VCaP (cell line): Measurements from ENCODE around the gene MYL5.

ENCODE experiments used
- H3K27ac ChIP-seq: fragments of 450-650 bp; 2 replicates; pipeline ENCODE4 v1.5.1; 2017
- CTCF ChIP-seq: fragments of 450-650 bp; conservative IDR thresholded peaks from 2 replicates; pipeline ENCODE4 v1.5.1; 2017; ENCODE audit warnings: mild to moderate bottlenecking, moderate library complexity

Gene MYL5

DNA sequence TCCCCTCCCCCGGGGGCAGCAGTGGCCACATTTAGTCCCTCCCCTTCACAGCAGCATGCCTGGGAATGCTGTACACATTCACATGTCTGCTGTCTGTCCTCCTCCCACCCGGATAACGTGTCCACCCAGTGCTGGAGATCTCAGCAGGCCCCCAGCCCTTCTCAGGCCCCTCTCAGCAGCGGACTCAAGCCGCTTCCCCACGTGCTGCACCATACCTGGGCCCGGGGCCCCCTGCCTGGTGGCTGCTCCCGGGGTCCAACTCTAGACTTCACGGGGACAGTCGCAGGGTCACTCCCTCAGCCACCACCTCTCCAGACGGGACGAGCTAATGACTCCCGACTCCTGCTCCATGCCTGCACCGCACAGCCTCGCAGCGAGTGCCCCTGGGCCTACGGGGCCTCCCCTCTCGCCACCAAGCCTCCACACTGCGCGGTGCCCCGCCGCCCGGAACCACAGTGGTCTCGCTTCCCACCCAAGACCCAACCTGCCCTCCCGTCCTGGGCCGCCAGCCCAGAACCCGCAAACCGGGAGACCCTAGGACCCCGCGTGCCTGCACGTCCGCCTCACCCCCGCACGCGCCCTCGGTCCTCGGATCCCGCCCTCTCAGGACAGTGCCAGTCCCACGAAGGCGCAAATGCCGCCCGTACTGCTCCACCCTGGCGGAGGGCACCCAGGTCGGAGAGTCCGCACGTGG lies 30.0 kb downstream of the MYL5 start:
- no peak for TF ChIP-seq CTCF

DNA sequence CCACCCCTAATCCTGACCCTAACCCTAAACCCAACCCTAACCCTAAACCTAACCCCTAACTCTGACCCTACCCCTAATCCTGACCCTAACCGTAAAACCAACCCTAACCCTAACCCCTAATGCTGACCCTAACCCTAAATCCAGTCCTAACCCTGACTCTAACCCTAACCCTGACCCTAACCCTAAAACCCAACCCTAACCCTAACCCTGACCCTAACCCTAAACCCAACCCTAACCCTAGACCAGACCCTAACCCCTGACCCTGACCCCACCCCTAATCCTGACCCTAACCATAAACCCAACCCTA lies 30.6 kb downstream of the MYL5 start:
- no peak for TF ChIP-seq CTCF
- peak overlapping the region; percentile 87; the same call in 1 of the 2 replicates for H3K27ac ChIP-seq

More for the DNA sequence above, 30.0 kb downstream of the MYL5 start:
- no peak overlapping the region for H3K27ac ChIP-seq

DNA sequence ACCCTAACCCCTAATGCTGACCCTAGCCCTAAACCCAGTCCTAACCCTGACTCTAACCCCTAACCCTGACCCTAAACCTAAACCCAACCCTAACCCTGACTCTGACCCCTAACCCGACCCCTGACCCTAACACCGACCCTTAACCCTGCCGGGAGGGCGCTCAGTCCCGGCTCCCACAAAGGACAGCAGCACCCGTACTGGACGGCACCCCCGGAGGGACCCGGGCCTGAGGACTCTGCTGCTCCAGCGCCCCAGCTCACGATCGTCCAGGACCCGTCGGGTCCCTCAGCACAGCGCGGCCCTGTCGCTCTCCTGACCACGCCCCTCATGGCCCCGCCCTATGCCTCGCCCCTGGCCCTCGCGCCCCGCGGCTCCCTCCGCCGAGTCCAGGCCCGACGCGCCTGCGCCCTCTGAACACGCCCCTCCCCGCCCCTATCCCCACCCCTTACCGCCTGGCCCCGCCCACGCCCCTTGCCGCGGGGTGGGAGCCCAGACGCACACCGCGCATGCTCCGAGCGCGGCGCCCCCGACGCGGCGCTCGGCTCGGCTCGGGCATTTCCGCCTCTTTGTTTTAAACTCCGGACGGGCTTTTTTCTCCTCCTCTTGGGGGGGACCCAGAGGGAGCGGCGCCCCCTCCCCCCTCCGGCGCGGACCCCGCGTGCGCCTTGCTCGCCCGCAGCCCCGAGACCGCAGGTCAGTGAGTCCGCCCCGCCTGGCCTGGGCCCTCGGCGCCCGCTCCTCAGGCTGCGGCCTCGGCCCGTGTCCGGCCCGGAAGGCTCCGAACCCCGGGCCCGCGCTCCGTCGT lies 31.1 kb downstream of the MYL5 start, which contains the start of gene PCGF3:
PCGF3 (plus strand) TSS at position 555 of the 805 bp plus-strand sequence. CDS start 27,849 bp downstream, outside the sequence.
- no peak for TF ChIP-seq CTCF
- peak within 1 kb of the TSS; percentile 87; the same call in 1 of the 2 replicates for H3K27ac ChIP-seq

DNA sequence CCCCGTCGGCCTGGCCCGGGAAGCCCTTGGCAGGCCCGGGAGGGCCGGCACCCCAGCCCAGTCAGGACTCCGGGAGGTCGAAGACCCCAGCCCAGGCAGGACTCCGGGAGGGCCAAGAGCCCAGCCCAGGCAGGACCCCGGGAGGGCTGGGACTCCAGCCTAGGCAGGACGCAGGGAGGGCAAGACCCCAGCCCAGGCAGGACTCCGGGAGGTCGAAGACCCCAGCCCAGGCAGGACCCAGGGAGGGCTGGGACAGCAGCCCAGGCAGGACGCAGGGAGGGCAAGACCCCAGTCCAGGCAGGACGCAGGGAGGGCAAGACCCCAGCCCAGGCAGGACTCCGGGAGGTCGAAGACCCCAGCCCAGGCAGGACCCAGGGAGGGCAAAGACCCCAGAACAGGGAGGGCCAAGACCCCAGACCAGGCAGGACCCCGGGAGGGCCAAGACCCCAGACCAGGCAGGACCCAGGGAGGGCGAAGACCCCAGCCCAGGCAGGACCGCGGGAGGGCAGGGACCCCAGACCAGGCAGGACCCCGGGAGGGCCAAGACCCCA lies 31.8 kb downstream of the MYL5 start:
- H3K27ac ChIP-seq: peak overlapping the region; percentile 87; the same call in 1 of the 2 replicates

- H3K27ac ChIP-seq: peak overlapping the region; percentile 35; the same call in 1 of the 2 replicates
- no peak for TF ChIP-seq CTCF
Observed at GRCh38 chr4:706834-707598, 32.7 kb downstream of the MYL5 start.

DNA sequence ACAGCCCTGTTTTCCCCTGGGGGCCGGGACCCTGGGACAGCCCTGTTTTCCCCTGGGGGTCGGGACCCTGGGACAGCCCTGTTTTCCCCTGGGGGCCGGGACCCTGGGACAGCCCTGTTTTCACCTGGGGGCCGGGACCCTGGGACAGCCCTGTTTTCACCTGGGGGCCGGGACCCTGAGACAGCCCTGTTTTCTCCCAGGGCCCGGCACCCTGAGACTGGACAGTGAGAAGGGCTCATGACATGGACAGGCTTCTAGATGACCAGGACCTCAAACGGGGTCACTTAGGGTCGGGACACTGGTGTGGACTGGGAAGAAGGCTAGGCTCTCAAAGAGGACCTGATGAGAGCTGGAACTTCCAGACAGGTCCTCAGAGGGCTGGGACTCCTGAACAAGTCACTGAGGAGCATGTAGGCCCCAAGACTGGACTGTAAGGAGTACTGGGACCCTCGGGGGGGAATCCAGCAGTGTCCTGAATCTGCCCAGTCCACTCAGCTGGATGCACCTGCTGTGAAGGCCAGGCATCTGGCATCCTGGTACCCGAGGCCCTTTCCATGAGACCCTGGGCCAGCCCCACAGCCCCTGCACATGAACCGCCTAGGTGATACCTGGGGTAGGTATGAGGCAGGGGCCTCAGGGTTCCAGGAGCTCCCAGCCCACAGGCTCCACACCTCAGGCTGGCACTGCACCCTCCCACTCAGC lies 33.7 kb downstream of the MYL5 start:
- no peak overlapping the region for H3K27ac ChIP-seq
- TF ChIP-seq CTCF: no peak

DNA sequence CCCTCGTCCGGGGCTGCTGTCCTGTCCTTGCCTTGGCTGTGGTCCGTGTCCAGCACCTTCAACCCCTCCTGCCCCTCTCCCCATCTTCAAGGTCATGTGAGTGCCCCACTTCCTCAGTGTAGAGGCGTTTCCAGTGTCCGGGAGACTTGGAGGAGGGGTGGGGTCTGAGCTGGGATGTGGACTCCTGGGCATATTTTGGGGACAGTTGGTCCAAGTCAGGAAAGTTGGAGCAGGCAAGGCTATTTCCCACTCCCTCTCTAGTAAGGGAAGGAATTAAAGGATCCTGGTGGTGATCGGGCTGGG lies 34.2 kb downstream of the MYL5 start:
- H3K27ac ChIP-seq: no peak overlapping the region
- no peak for TF ChIP-seq CTCF
